ENCODE data around the gene NEURL1. TPM values are rescaled to one million over a fixed set of nuclear protein-coding genes. Genes with fewer than 3 reads are reported as not detected.

The NEURL1 gene, protein sequence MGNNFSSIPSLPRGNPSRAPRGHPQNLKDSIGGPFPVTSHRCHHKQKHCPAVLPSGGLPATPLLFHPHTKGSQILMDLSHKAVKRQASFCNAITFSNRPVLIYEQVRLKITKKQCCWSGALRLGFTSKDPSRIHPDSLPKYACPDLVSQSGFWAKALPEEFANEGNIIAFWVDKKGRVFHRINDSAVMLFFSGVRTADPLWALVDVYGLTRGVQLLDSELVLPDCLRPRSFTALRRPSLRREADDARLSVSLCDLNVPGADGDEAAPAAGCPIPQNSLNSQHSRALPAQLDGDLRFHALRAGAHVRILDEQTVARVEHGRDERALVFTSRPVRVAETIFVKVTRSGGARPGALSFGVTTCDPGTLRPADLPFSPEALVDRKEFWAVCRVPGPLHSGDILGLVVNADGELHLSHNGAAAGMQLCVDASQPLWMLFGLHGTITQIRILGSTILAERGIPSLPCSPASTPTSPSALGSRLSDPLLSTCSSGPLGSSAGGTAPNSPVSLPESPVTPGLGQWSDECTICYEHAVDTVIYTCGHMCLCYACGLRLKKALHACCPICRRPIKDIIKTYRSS
- polyA plus RNA-seq (2013, experiment 1 of 2) = 0.01 TPM
- polyA plus RNA-seq (2013, experiment 2 of 2) = 0.04 TPM

DNA sequence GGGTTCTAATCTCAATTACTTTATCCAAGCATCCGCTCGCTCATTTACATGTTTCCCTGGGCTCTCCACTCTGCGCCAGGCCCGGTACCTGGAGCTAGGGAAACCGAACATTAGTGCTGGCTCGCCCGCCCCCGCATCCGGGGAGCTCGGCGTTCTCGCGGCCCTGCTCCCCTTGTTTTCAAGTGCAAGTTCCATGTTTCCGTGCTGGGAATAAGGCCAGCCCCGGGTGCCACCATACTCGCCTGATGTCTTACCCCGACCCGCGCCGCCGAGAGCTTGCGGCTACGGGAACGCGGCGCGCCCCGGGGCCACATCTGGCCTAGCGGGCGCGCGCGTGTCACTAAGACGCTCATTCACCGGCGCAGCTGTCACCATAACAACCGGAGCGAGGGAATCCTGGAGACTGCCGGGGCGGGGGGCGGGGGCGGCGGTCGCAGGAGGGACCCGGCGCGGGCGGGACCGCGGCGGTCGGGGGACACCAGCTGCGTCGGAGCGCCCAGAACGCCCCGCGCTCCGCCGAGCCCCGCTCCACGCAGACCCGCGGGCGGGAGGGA lies at the start of gene NEURL1:
Gene NEURL1 (plus strand): TSS at position 344 of the 554 bp plus-strand sequence. CDS start 683 bp downstream, outside the sequence.
- peak within 1 kb of the TSS in 1 of 2 experiments; percentile 16 for H3K23ac ChIP-seq (ENCODE audit: low read length in 2 of 2)
- H2BK120ac ChIP-seq (ENCODE audit: low read depth, low read length) = peak within 1 kb of the TSS; percentile 71
- 4% methylated on average over 31 of the region's 65 CpGs for WGBS
- peak within 1 kb of the TSS; percentile 91 for H2AK5ac ChIP-seq (ENCODE audit: low read length, severe bottlenecking)
- peak within 1 kb of the TSS; percentile 55 to 75 for H3K18ac ChIP-seq (ENCODE audit: low read depth in 1 of 2, low read length in 2 of 2)
- H3K27ac ChIP-seq (ENCODE audit: low read length, poor library complexity, severe bottlenecking) = peak within 1 kb of the TSS; percentile 62
- H3K14ac ChIP-seq (ENCODE audit: low read length in 2 of 2) = peak within 1 kb of the TSS in 1 of 2 experiments; percentile 23
- H3K4me2 ChIP-seq (ENCODE audit: low read length, poor library complexity, severe bottlenecking) = peak within 1 kb of the TSS; percentile 97
- peak within 1 kb of the TSS; percentile 59 to 67 for H3K4me3 ChIP-seq (ENCODE audit: insufficient read depth in 1 of 2, low read depth in 1 of 2, low read length in 2 of 2)
- H2BK12ac ChIP-seq (ENCODE audit: low read length in 2 of 2) = peak within 1 kb of the TSS; percentile 29 to 86
- H3K4ac ChIP-seq (ENCODE audit: low read depth in 1 of 2, low read length in 2 of 2) = peak within 1 kb of the TSS; percentile 3 to 10
- no peak within 1 kb of the TSS for H3K9ac ChIP-seq (ENCODE audit: low read length)
- H4K91ac ChIP-seq (ENCODE audit: low read length) = peak within 1 kb of the TSS; percentile 54
- H2BK5ac ChIP-seq (ENCODE audit: low read depth, low read length, poor library complexity, severe bottlenecking) = no peak within 1 kb of the TSS
- DNase-seq = no peak
- peaks cover 47 to 54% of the 10 kb centered on the region in 2 experiments for H3K27me3 ChIP-seq (ENCODE audit: control insufficient read depth in 1 of 2, insufficient read depth in 1 of 2, low read length in 2 of 2)
- H3K9me3 ChIP-seq (ENCODE audit: control insufficient read depth, low read length) = no peaks in the 10 kb centered on the region
- H4K8ac ChIP-seq (ENCODE audit: low read length) = peak within 1 kb of the TSS; percentile 16
- H2BK15ac ChIP-seq (ENCODE audit: low read depth, poor library complexity, severe bottlenecking) = peak within 1 kb of the TSS; percentile 76
- peaks cover 33% of the 10 kb centered on the region for H3K4me1 ChIP-seq (ENCODE audit: control insufficient read depth, insufficient read depth, low read depth, low read length)
- no peaks in the 10 kb centered on the region for H3K36me3 ChIP-seq (ENCODE audit: control insufficient read depth in 1 of 2, insufficient read depth in 2 of 2, low read depth in 1 of 2, low read length in 2 of 2)
- no peak within 1 kb of the TSS for H2AFZ ChIP-seq (ENCODE audit: low read depth, low read length)
- no peaks in the 10 kb centered on the region for H3K79me1 ChIP-seq (replicated peaks; ENCODE audit: low read length, poor library complexity, severe bottlenecking)

DNA sequence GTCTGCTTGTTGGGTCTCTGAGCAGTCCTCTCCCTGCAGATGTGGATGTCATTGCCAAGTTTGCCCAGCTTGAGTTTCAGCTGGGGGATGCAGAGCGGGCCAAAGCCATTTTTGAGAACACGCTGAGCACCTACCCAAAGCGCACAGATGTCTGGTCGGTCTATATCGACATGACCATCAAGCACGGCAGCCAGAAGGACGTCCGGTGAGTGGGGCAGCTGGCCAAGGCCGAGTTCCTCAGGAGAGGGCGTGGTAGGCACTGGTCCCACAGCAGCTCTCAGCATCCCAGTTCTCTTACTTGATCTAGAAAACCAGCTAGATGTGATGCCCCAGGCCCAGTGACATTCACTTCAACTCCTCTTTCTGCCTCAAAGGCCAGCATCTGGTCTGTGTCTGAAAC lies 49.0 kb upstream of the NEURL1 start:
- Histone ChIP-seq H3K27me3 (ENCODE audit: control insufficient read depth in 1 of 2, insufficient read depth in 1 of 2, low read length in 2 of 2) (no peaks in the 10 kb centered on the region), H4K8ac (ENCODE audit: low read length) (no peak overlapping the region), H2BK120ac (ENCODE audit: low read depth, low read length) (no peak overlapping the region), H2BK12ac (ENCODE audit: low read length in 2 of 2) (no peak overlapping the region), H3K4ac (ENCODE audit: low read depth in 1 of 2, low read length in 2 of 2) (no peak overlapping the region), H3K9me3 (ENCODE audit: control insufficient read depth, low read length) (no peaks in the 10 kb centered on the region), H2BK15ac (ENCODE audit: low read depth, poor library complexity, severe bottlenecking) (no peak overlapping the region), H2AK5ac (ENCODE audit: low read length, severe bottlenecking) (no peak overlapping the region), H2BK5ac (ENCODE audit: low read depth, low read length, poor library complexity, severe bottlenecking) (no peak overlapping the region), H3K4me3 (ENCODE audit: insufficient read depth in 1 of 2, low read depth in 1 of 2, low read length in 2 of 2) (no peak overlapping the region), H3K23ac (ENCODE audit: low read length in 2 of 2) (no peak overlapping the region), H4K91ac (ENCODE audit: low read length) (no peak overlapping the region), H3K79me1 (replicated peaks; ENCODE audit: low read length, poor library complexity, severe bottlenecking) (peaks cover 5% of the 10 kb centered on the region), H3K18ac (ENCODE audit: low read depth in 1 of 2, low read length in 2 of 2) (no peak overlapping the region), H3K9ac (ENCODE audit: low read length) (no peak overlapping the region), H3K4me2 (ENCODE audit: low read length, poor library complexity, severe bottlenecking) (no peak overlapping the region), H3K36me3 (ENCODE audit: control insufficient read depth in 1 of 2, insufficient read depth in 2 of 2, low read depth in 1 of 2, low read length in 2 of 2) (peaks cover 76 to 82% of the 10 kb centered on the region in 2 experiments), H3K27ac (ENCODE audit: low read length, poor library complexity, severe bottlenecking) (no peak overlapping the region), H2AFZ (ENCODE audit: low read depth, low read length) (no peak overlapping the region), H3K14ac (ENCODE audit: low read length in 2 of 2) (no peak overlapping the region), H3K4me1 (ENCODE audit: control insufficient read depth, insufficient read depth, low read depth, low read length) (peaks cover 13% of the 10 kb centered on the region)
- WGBS = 98% methylated on average over 9 of the region's 10 CpGs
- no peak for DNase-seq

DNA sequence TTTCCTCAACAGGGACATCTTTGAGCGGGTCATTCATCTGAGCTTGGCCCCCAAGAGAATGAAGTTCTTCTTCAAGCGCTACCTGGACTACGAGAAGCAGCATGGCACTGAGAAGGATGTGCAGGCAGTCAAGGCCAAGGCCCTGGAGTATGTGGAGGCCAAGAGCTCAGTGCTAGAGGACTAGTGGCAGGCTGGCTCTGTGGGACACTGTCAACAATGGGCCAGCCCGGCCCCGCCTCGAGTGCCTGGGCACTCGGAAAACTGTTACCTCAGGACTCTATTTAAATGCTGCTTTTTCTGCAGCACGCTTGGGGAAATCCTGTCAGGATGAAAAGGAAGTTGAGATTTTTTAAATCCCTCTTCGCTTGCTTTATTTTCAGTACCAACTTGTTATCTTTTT lies 48.1 kb upstream of the NEURL1 start:
- Histone ChIP-seq H2AFZ (ENCODE audit: low read depth, low read length) (no peak overlapping the region), H2BK120ac (ENCODE audit: low read depth, low read length) (no peak overlapping the region), H3K9ac (ENCODE audit: low read length) (peak overlapping the region; percentile 65), H2BK5ac (ENCODE audit: low read depth, low read length, poor library complexity, severe bottlenecking) (no peak overlapping the region), H3K36me3 (ENCODE audit: control insufficient read depth in 1 of 2, insufficient read depth in 2 of 2, low read depth in 1 of 2, low read length in 2 of 2) (peaks cover 76 to 82% of the 10 kb centered on the region in 2 experiments), H3K4me1 (ENCODE audit: control insufficient read depth, insufficient read depth, low read depth, low read length) (peaks cover 13% of the 10 kb centered on the region), H3K79me1 (replicated peaks; ENCODE audit: low read length, poor library complexity, severe bottlenecking) (peaks cover 8% of the 10 kb centered on the region), H4K8ac (ENCODE audit: low read length) (no peak overlapping the region), H3K4me2 (ENCODE audit: low read length, poor library complexity, severe bottlenecking) (no peak overlapping the region), H3K18ac (ENCODE audit: low read depth in 1 of 2, low read length in 2 of 2) (no peak overlapping the region), H3K14ac (ENCODE audit: low read length in 2 of 2) (no peak overlapping the region), H3K4ac (ENCODE audit: low read depth in 1 of 2, low read length in 2 of 2) (no peak overlapping the region), H2BK12ac (ENCODE audit: low read length in 2 of 2) (no peak overlapping the region), H3K23ac (ENCODE audit: low read length in 2 of 2) (no peak overlapping the region), H2AK5ac (ENCODE audit: low read length, severe bottlenecking) (no peak overlapping the region), H2BK15ac (ENCODE audit: low read depth, poor library complexity, severe bottlenecking) (peak overlapping the region; percentile 20), H3K27ac (ENCODE audit: low read length, poor library complexity, severe bottlenecking) (no peak overlapping the region), H3K27me3 (ENCODE audit: control insufficient read depth in 1 of 2, insufficient read depth in 1 of 2, low read length in 2 of 2) (no peaks in the 10 kb centered on the region), H4K91ac (ENCODE audit: low read length) (peak overlapping the region; percentile 46), H3K4me3 (ENCODE audit: insufficient read depth in 1 of 2, low read depth in 1 of 2, low read length in 2 of 2) (peak overlapping the region in 1 of 2 experiments; percentile 43), H3K9me3 (ENCODE audit: control insufficient read depth, low read length) (no peaks in the 10 kb centered on the region)
- 95% methylated on average over 9 of the region's 9 CpGs for WGBS
- no peak for DNase-seq
